Measurements from ENCODE around the gene STAU1.
"Not testable (repeated sequence)": the region's sequence is repeated elsewhere in the genome, so short reads cannot be mapped to it uniquely, and the experiment has no call there.

Gene STAU1

GRCh38 chr20:49203746-49204145 is 15.6 kb upstream of the STAU1 start:
- no peak for DNase-seq (ENCODE audit: low read depth, low spot score)

DNA sequence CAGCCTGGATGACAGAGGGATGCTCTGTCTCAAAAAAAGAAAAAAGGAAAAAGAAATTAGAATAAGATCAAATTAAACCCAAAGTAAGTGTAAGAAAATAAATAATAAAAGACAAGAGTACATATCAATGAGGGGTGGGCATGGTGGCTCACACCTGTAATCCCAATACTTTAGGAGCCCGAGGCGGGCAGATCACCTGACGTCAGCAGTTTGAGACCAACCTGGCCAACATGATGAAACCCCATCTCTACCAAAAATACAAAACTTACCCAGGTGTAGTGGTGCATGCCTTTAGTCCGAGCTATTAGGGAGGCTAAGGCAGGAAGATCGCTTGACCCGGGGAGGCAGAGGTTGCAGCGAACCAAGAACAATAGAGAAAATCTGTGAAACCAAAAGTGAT is 14.9 kb upstream of the STAU1 start:
- no peak for DNase-seq (ENCODE audit: low read depth, low spot score)

DNA sequence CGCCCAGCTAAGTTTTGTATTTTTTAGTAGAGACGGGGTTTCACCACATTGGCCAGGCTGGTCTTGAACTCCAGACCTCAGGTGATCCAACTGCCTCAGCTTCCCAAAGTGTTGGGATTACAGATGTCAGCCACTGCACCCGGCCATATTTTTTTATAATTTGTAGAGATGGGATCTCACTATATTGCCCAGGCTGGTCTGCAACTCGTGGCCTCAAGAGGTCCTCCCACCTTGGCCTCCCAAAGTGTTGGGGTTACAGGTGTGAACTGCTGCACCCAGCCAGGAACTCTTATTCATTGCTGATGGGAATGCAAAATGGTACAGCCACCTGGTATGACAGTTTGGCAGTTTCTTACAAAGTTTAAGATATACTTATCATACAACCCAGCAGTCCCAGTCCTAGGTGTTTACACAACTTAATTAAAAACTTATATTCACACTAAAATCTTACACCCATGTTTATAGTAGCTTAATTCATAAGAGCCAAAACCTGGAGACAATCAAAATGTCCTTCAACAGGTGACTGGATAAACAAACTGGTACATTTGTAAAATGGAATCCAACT is 11.7 kb upstream of the STAU1 start:
- DNase-seq (ENCODE audit: low read depth, low spot score), result no peak

DNA sequence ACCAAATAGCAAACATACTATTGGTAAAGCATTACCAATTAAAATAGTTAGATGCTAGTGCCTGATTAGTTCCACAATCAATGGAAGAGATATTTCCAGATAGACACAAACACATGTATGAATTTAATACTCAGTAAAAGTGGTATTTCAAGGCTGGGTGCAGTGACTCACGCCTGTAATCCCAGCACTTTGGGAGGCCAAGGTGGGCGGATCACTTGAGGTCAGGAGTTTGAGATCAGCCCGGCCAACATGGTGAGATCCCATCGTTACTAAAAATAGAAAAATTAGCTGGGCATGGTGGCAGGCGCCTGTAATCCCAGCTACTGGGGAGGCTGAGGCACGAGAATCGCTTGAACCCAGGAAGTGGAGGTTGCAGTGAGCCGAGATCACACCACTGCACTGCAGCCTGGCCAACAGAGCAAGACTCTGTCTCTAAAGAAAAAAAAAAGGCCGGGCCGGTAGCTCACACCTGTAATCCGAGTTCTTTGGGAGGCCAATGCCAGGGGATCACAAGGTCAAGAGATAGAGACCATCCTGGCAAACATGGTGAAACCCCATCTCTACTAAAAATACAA is 4.9 kb upstream of the STAU1 start:
- DNase-seq (ENCODE audit: low read depth, low spot score), result not testable (repeated sequence)

- no peak for DNase-seq (ENCODE audit: low read depth, low spot score)
Measured at GRCh38 chr20:49187330-49187850, 744 bp downstream of the STAU1 start.

DNA sequence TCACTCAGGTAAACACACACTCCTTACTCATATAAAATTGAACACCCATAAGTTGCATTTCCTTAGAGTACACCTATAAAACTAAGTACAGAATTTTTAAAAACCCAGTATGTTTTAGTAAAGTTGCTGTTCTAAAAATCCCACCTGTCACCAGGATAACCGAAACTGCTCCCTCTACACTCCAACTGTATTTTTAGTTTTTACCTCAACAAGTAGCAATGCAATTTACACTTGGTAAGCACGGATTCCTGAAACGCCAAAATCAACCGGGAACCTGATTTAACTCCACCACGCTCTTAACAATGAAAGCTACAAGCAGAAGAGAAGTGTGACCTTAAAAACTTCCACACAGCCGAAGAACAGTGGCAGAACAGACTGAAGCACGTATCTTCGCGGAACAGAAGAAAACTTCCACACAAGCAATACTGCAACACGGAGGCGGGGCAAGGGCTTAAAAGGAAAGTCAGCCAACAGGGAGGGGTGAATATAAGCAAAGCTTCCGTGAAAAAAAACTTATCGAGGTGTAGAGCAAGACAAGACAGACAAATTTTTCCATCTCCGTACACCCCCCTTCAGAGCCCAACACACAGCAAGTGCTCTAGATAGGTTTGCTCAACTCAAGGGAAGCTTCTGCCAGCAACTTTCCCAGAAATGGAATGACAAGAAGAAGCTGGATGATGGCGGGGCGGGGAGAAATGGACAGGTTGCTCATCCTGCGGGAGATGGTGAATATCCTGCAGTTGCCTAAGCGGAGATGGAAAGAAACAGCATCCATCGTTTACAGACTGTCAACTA is 1.4 kb downstream of the STAU1 start:
- peak; percentile 38 for DNase-seq (ENCODE audit: low read depth, low spot score)

GRCh38 chr20:49185071-49185761 is 2.9 kb downstream of the STAU1 start:
- no peak for DNase-seq (ENCODE audit: low read depth, low spot score)

DNA sequence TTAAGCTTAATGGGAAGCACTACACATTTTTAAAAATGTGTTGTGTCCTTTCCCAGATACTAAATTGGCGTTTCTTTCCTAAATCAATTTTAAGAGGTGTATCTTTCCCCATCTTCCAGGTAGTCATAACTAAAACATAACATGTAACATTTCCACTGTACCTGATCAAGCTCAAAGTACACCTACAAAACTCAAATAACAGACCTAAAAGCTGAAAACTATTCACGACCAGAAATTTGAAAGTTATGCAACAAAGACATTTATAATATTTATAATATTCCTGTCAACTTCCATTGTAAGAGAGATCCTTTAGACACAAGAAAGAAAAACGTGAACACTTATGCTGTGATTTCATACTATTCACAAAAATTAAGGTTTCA is 3.5 kb downstream of the STAU1 start:
- no peak for DNase-seq (ENCODE audit: low read depth, low spot score)

DNA sequence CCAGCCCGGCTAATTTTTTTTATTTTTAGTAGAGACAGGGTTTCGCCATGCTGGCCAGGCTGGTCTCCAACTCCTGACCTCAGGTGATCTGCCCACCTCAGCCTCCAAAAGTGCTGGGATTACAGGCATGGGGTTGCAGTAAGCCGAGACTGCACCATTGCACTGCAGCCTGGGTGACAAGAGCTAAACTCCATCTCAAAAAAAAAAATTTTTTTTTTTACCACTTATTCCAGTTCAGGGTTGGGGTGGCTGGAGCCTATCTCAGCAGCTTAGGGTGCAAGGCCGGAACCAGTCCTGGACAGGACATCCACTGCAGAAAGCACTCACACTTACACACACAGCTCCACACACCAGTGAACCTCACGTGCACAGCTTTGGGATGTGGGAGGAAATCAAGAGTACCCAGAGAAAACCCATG is 4.0 kb downstream of the STAU1 start:
- DNase-seq (ENCODE audit: low read depth, low spot score), result not testable (repeated sequence)

DNA sequence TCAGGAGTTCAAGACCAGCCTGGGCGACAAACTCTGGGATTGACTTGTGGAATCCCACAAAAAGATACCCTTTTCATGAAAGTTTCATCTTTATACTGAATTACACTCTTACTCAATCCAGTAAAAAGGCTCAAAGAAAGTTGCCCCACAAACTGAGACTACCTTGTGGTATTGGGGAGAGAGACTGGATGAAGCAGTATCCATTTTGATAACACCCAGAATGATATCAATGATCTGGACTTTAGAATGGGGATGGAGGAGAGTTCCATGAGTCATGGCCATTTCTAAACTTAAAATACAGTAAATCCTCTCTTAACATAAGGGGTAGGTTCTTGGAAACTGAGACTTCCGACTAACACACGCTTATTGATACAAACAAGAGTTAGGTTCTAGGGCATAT is 4.7 kb downstream of the STAU1 start:
- DNase-seq (ENCODE audit: low read depth, low spot score), result no peak

GRCh38 chr20:49181265-49181877 is 6.8 kb downstream of the STAU1 start:
- DNase-seq (ENCODE audit: low read depth, low spot score), result no peak

- no peak for DNase-seq (ENCODE audit: low read depth, low spot score)
Measured at GRCh38 chr20:49179368-49180277, 8.5 kb downstream of the STAU1 start.

DNA sequence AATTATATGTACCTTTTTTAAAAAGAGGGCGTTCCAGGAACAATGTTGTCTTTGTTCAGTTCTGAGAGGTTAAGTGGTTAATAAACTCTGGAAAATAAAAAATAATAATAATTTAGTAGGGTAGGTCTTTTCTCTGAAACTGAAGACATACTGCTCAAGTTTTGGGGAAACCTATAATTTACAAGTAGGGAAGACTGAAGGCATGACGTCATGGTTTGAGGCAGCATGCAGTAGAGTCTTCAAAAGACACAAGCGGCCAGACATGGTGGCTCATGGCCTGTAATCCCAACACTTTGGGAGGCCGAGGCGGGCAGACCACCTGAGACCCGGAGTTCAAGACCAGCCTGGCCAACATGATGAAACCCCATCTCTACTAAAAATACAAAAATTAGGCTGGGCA is 14.0 kb downstream of the STAU1 start:
- DNase-seq (ENCODE audit: low read depth, low spot score), result no peak

DNA sequence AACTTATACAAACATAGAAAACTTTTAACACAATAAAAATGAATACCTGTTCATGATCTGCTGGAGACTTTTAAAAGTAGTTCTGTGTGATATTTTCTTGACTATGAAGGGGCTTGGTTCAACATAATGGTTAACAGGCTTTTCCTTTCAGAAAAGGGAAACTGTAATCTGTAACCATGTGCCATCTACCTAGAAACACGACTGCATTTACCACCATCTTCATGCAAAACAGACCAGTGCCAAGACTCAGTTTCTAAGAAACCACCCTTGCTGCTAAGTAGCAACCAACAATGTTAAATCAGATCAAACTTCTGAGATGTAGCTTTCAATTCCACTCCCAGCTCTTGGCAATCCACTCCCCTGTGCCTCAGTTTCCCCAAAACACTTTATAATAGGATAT is 15.7 kb downstream of the STAU1 start:
- no peak for DNase-seq (ENCODE audit: low read depth, low spot score)

GRCh38 chr20:49171909-49172308 is 16.2 kb downstream of the STAU1 start:
- no peak for DNase-seq (ENCODE audit: low read depth, low spot score)

DNA sequence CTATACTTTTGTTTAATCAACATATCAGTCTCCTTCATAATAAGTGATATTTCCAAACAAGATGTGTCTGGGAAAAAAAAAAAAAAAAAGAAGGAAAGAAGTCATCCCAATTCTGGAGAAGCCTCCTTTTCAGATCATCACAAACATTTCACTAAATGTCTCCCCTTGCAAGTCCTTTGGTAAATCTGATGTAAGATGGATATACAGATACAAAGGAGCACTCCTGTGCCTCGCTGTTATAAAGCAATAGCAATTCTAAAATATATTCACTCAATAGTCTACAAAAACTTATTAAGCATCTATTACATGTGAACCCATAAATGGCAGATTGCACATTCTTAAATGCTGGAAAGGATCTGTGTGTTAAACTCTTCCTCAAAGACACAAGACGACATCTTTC is 17.4 kb downstream of the STAU1 start:
- DNase-seq (ENCODE audit: low read depth, low spot score), result no peak

DNA sequence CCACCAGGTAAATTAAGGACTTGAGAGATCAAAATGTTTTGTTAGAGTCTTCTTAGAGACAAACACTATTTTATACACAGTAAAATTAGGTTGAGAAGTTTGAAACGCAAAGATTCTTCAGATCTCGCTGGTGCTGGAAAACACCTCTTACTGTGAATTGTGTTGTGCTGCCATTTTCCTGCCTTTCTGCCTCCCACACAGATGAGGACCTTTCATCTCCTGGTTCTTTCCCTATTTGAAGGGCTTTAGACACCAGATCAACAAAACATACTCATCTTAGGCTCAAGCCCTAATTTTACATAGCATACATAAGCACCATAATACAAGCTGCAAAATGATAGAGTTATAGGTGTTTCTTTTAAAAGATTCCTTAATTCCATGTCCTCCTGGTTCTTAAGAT is 18.6 kb downstream of the STAU1 start:
- no peak for DNase-seq (ENCODE audit: low read depth, low spot score)

- not testable (repeated sequence) for DNase-seq (ENCODE audit: low read depth, low spot score)
Measured at GRCh38 chr20:49168864-49169263, 19.3 kb downstream of the STAU1 start.

- no peak for DNase-seq (ENCODE audit: low read depth, low spot score)
Measured at GRCh38 chr20:49167811-49168507, 20.2 kb downstream of the STAU1 start.

Measured in activated naive CD8-positive, alpha-beta T cell treated with anti-CD3 and anti-CD28 coated beads, Interleukin-2, amount 50 U/mL, for 16 hours (primary cell).